GM18861 (cell line): Measurements from ENCODE around the gene KMT5B.

Source experiments
- ATAC-seq: cut with Tn5 transposase; IDR thresholded peaks from one replicate; pipeline ENCODE4 v1.9.1; 2021; ENCODE audit not compliant: unreplicated experiment

Gene KMT5B

DNA sequence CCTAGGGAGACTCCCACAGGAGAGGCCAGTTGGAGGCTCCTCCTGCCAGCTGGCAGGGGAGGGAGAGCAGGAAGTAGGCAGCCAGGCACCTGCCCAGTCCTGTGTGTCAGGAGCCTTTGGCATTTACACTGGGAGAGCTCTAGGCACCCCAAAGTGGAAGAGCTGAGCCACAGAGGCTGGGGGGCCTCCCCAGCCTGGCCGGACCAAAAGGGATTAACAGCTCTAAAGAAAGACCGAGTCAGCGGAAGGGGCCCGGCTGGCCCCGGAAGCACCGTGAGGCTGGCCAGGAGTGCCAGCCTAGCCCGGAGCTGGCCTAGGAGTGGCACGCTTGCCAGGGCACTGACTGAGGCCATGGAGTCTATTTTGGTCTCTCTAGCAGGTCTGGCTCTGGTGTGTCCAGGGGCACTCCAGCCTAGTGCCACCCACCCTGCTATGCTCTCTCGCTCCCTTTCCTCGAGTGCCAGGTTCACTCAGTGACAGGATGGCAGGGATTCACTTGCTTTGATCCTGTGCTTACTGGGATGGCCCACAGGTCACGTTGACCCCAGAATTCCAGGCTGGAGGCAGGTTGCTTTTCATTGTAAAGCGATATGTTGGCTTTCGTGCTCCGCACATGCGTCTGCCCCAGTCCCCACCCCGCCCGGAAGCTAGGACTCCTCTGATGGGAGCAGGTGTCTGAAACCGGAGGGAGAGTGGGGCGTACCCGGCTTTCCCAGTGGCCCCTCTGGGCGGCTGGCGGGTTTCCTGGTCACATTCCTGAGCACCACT is 3.3 kb upstream of the KMT5B start:
- no peak for ATAC-seq

GRCh38 chr11:68215524-68216170 is 2.6 kb upstream of the KMT5B start:
- no peak for ATAC-seq

DNA sequence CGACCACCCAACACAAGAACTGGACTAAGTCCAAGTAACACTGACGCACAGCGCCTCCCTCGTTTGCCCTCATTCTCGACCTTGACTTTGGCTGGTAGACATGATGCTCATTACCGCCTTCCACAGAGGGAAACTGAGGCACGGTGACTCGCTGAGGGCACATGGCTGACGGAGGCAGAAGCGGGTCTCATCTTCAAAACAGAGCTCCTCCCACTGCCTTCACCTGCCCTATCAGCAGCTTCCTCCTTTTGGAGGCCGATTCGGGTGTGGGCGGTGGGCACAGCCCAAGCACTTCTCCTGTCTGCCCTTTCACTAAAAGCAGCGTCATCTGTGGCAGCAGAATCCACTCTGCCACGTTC is 2.0 kb upstream of the KMT5B start:
- ATAC-seq, result no peak

DNA sequence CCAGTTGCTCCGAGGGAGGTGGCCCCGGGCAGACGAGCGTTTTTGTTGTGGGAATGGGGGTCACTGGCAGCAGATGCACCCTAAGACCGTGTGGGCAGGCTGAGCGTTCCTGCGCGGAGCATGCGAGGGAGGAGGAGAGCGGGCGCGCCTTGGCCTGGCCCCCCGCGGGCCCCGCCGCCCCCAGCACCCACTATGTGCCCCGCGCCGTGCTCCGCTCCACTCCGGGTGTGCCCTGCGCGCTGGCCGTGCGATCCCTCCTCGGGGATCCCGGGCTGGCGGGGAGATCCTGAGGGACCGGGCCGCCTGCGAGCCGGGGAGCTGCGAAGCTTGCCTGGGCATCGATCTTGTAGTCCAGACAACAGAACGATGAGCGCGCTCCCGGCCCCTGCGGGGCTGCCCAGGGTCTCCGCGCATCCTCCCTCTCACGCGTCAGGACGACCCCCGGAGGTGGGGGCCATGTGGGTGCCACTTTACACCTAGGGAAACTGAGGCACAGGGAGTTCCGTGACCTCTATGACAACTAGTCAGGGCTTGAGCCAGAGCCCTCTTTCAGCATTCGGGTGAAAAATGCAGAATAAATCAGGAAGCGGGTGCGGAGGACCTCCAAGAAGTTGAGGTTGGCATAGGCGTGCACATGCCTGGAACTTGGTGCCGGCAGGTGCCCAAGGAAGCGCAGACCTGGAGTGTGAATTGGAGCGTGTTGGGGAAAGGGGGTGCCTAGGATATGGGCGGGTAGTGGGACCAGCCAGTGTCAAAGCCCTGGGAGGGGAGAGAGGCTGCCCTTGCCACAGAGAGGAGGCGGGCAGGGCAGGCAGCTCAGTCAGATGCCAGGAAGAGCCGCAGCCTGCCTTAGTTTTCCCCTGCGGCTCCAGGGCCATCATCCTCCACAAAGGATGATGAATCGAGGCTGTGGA is 1.3 kb upstream of the KMT5B start:
- no peak for ATAC-seq

DNA sequence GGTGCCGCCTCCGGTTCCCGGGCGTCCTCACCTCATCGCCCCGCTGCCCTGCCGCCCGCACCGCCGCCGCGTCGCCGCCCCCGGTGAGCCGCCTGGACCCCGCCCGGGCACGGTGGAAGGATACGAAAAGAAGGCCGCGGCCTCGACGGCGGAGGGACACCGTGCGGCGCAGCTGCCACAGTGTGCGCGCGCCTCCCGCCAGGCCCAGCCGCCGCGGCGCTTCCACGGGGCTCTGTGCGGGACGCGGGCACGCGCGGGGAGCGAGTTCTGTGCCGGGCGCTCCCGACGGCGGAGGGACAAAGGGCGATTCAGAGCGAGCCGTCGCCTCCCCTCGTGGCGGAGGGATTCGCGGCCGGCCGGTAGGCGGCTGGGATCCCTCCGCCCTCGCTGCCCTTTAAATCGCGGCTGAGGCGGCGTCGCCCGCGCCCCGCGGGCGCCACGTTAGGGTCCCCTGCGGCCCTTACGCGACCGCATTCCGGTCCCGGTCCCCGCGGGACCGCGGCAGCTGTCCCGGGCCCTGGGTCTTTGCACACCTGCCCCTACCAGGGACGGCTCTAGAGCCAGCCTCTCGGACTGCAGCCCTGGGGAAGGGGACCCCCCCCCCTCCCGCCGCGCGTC is 568 bp upstream of the KMT5B start:
- peak; percentile 38 for ATAC-seq

DNA sequence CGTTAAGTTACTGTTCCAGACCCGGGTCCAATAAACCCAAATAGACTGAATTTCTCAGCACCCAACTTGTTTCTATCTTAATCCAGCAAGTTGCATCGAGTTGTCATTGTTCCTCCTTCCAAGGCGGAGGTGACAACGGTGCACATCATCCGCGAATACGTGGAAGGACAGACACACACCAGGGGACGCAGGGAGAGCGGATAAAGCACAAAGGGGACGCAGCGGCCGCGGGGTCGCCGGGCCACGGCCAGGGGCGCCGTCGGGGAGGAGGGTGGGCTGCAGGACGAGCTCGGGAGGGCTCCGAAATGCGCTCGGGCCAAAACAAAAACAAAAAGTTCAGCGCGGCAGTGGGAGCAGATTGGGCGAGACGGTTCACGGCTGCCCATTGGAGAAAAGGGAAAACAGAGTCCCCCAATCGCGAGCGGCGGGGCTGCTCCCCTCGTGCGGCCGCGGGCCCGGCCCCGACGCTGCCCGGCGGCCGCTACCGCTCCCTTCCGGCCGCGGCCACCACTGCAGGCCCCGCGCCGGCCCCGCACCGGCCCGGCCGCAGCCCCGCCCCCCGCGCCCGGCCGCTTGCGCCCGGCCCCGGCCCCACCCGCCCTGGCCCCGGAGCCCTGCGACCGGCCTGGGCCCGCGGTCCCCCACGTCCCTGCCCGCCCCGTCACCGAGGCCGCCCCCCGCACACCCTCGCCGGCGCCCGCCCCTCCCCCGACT is 518 bp downstream of the KMT5B start:
- no peak for ATAC-seq

GRCh38 chr11:68211546-68211945 is 1.6 kb downstream of the KMT5B start:
- ATAC-seq, result no peak

DNA sequence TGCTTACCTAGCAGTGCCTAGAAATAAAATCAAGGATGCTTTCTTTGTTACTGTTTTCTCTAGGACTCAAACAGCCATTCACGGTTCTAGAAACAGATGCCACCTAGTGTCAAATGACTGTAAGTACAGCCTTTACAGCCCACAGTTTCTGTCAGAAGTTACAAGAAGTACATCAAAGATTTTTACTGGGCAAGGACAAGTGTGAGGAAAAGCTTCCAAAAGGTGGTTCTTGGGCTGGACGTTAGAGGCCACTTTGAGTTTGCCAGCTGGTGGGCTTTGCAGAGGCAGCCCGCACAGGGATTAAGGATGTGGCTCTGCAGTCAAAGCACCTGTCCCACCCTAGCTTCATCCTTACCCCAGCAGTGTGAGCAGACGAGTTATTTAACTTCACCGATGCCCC is 6.9 kb downstream of the KMT5B start:
- no peak for ATAC-seq

- no peak for ATAC-seq
These were observed 8.7 kb downstream of the KMT5B start for GRCh38 chr11:68204402-68204801.

DNA sequence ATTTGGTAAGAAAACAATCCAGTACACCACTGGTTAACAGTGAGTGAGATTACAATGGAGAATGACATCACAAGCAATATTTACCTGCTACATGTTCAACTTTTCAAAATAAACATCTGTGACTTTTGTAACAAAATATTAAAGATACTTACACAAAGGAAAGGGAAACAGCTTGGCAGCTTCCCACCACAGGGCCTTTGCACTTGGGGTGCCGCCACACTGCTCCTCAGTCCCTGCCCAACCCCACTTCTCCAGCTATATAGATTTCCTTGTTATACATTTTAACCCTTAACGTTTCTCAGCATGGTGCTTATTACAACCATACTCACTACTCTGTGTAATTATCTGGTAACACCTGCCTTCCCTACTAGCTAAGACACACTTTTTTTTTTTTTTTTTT is 10.9 kb downstream of the KMT5B start:
- ATAC-seq, result no peak

DNA sequence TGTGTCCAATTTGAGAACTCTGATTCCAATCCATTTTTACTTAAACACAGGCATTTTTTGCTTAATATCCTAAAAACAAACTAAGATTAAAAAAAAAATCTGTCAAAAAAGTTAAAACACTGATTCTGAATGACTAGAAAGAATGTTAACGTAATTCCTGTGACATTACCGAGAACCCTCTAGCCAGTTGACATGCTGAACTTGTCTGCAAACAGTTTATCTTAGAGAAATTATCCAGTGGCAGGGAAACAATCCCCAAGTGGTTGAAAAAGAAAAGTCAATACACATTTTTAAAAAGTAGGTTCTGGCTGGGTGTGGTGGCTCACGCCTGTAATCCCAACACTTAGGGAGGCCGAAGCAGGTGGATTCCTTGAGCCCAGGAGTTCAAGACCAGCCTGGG is 11.6 kb downstream of the KMT5B start:
- no peak for ATAC-seq

DNA sequence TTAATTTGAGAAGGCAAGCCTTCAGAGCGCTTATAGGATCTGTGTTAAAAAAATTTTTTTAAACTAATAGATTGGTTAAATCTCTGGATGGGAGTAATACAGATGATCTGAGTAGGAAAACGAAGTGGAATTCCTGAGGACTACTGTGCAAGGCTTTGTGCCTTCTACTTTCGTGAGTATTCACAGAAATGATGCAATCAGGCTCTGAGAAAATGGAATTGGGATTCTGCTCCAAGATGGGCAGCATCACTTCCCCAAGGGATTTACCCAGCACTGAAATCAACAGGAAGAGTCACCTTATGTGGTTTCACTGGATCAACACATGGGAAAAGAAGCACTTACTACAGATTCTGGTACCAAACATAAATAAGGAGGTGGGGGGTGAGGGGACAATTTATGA is 12.5 kb downstream of the KMT5B start:
- no peak for ATAC-seq

DNA sequence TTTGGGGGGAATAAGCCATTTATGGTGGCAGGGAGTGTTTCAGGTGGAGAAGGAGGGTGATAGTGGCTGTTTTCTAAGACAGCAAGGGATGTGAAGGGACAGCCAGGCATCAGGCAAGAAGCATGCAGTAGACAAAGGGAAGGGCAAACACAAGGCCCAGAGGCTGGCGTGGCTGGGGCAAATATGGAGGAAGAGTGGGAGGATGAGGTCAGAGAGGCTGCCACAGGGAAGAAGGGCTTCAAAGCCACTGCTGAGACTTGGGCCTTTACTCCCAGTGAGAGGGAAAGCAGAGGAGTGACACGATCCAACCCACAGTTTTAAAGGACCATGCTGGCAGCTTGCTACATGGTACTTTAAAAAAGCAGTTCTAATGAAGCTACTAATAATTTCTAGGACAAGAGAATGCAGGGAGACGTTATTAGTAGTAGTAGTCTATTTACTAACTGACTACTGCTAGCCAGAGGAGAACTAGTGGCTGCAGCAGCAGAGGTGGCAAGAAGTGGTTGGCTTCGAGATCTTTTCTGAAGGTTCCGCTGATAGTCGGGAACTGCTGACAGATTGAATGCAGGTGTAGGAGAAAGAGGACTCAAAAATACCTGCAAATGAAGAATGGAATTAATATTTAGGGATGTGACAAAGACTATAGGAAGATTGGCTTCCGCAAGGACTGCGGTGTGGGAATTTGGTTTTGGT is 13.7 kb downstream of the KMT5B start:
- no peak for ATAC-seq

- no peak for ATAC-seq
These were observed 16.9 kb downstream of the KMT5B start for GRCh38 chr11:68196219-68196618.

DNA sequence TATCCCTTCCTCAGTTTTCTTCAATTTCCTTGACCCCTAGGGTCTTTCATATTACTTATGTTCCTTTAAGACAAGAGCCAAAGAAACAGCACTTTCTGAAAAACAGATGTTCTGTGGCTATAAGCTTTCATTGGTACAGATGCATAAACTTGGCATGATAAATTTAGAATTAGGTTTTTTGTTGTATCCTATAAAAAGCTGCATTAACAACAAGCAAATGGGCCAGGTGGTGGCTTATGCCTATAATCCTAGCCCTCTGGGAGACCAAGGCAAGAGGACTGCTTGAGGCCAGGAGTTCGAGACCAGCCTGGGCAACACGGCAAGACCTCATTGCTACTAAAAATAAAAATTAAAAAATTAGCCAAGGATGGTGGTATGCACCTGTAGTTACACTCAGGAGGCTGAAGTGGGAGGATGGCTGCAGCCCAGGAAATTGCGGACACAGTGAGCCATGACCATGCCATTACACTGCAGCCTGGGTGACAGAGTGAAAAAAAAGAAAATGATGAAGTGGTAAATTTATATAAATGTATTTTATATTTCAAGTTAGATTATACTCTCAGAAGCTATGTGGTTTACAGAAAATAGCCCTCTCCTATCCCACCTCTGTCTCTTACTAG is 18.3 kb downstream of the KMT5B start:
- ATAC-seq, result no peak

GRCh38 chr11:68193018-68193417 is 20.1 kb downstream of the KMT5B start:
- no peak for ATAC-seq

DNA sequence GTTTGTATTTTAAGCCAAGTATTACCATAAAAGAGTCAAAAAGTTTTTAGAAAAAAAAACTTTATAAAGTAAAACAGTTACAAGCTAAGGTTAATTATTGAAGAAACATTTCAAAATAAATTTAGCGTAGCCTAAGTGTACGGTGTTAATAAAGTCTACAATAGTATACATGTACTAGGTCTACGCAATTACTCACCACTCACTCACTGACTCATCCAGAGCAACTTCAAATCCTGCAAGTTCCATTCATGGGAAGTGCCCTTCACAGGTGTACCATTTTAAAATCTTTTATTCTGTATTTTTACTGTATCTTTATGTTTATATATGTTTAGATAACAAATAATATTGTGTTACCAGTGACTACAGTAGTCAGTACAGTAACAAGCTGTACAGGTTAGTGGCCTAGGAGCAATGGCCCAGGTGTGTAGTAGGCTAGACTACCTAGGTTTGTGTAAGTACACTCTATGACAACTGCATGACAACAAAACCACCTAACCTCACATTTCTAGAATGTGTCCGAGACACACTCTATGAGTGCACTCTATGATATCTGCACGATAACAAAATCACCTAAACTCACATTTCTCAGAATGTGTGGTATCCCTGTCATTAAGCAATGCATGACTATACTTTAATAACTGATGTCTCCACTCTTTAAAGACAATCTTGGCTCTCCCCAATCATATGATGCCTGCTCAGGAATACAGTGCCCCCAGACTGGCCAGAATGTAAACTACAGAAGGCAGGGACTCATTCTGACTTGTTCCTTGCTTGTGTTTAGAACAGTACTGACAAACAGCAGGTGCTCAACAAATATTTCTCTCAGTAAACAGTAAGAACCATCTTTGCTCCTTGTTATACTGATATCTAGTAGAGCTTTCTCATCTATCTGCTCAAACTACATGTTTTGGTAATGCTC is 21.2 kb downstream of the KMT5B start:
- ATAC-seq, result no peak

GRCh38 chr11:68189888-68190287 is 23.2 kb downstream of the KMT5B start:
- ATAC-seq, result no peak

DNA sequence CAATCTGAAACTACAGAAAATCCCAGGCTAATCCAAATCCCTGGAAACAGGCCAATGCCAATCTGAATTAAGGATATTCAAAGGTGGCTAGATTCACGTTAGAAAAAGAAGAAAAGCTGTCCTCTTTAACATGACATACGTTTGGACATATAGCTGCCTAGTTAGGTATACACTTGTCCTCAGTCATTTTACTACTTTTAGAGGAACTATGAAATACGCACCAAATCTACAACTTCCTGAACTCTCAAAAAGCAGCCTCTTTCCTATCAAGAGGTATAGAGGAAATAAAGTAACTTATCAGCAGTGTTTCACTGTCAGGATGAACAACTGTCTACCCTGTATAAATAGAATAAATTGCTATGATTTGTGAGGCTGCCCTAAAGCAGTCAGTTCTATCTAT is 24.0 kb downstream of the KMT5B start:
- no peak for ATAC-seq
